GM19351 (cell line): Measurements from ENCODE around the gene MYO5B.

Experiments used
- ATAC-seq: cut with Tn5 transposase; IDR thresholded peaks from one replicate; pipeline ENCODE4 v1.9.1; 2021; ENCODE audit warnings: mild to moderate bottlenecking, moderate library complexity; ENCODE audit not compliant: unreplicated experiment

The MYO5B gene

GRCh38 chr18:49862656-49863385, 332.1 kb downstream of the MYO5B start:
- no peak for ATAC-seq

- ATAC-seq = no peak
Measured at GRCh38 chr18:49861659-49862058, 333.3 kb downstream of the MYO5B start.

GRCh38 chr18:49859725-49860124, 335.2 kb downstream of the MYO5B start:
- ATAC-seq = no peak

GRCh38 chr18:49859021-49859359, 336.0 kb downstream of the MYO5B start:
- ATAC-seq = no peak

GRCh38 chr18:49858309-49859020, 336.5 kb downstream of the MYO5B start:
- no peak for ATAC-seq

- no peak for ATAC-seq
Measured at GRCh38 chr18:49857708-49858107, 337.2 kb downstream of the MYO5B start.

GRCh38 chr18:49856496-49856895, 338.5 kb downstream of the MYO5B start:
- no peak for ATAC-seq

GRCh38 chr18:49855711-49856415, 339.1 kb downstream of the MYO5B start:
- ATAC-seq = no peak

- ATAC-seq = no peak
Measured at GRCh38 chr18:49854681-49855080, 340.3 kb downstream of the MYO5B start.

GRCh38 chr18:49853436-49853835, 341.5 kb downstream of the MYO5B start:
- no peak for ATAC-seq

GRCh38 chr18:49853011-49853410, 341.9 kb downstream of the MYO5B start:
- no peak for ATAC-seq

- no peak for ATAC-seq
Measured at GRCh38 chr18:49851624-49852023, 343.3 kb downstream of the MYO5B start.

- no peak for ATAC-seq
Measured at GRCh38 chr18:49850636-49851035, 344.3 kb downstream of the MYO5B start.

GRCh38 chr18:49849331-49850217, 345.4 kb downstream of the MYO5B start:
- ATAC-seq = no peak

GRCh38 chr18:49848115-49848514, 346.8 kb downstream of the MYO5B start:
- ATAC-seq = no peak

- ATAC-seq = no peak
Measured at GRCh38 chr18:49847524-49847923, 347.4 kb downstream of the MYO5B start.

- no peak for ATAC-seq
Measured at GRCh38 chr18:49846718-49847470, 348.1 kb downstream of the MYO5B start.

- no peak for ATAC-seq
Measured at GRCh38 chr18:49846361-49846662, 348.6 kb downstream of the MYO5B start.

- ATAC-seq = no peak
Measured at GRCh38 chr18:49845629-49846360, 349.2 kb downstream of the MYO5B start.

- ATAC-seq = no peak
Measured at GRCh38 chr18:49844903-49845302, 350.0 kb downstream of the MYO5B start.
